IMR-90 (cell line): ENCODE results near the gene ZNF408. TPM values are rescaled to one million over a fixed set of nuclear protein-coding genes. Genes with fewer than 3 reads are reported as not detected.

ENCODE experiments used
- ATAC-seq: fragments of 200-7000 bp; cut with Tn5 transposase; 2 replicates; pipeline ENCODE4 v1.9.1; 2020; ENCODE audit warnings: low read depth, mild to moderate bottlenecking, moderate library complexity
- BruUV-seq: library from RNA; stranded (reverse); fragments of 400-500 nt; replicated peaks from 2 replicates; lab custom pipeline; 2021; lab: Mats Ljungman, UMichigan
- CTCF ChIA-PET: fragments of 300-600 bp; formaldehyde crosslinking; extraction: SDS; loops from one replicate; lab custom pipeline; 2021; ENCODE audit warnings: antibody characterized with exemption; lab: Yijun Ruan, JAX
- POLR2A ChIA-PET: fragments of 300-600 bp; sonication (Branson Sonifier 250); formaldehyde crosslinking; loops from one replicate; lab custom pipeline; 2022; ENCODE audit warnings: antibody characterized with exemption; ENCODE audit not compliant: unreplicated experiment; lab: Charles Lee
- DNase-seq: peaks from one replicate; pipeline ENCODE4 v3.0.0; 2013
- H2AFZ ChIP-seq: replicated peaks from 2 replicates; pipeline ENCODE3; 2013; ENCODE audit warnings: low read length, mild to moderate bottlenecking; ENCODE audit not compliant: poor library complexity
- H2AK5ac ChIP-seq: 2 replicates; pipeline ENCODE4 v1.6.1; 2013; ENCODE audit warnings: low read depth, low read length, inconsistent platforms
- H2AK9ac ChIP-seq: replicated peaks from 2 replicates; pipeline ENCODE3; 2013; ENCODE audit warnings: mild to moderate bottlenecking, low read depth, low read length, moderate library complexity; ENCODE audit not compliant: poor library complexity
- H2BK120ac ChIP-seq: 2 replicates; pipeline ENCODE4 v1.6.1; 2013; ENCODE audit warnings: low read depth, low read length, inconsistent platforms
- H2BK15ac ChIP-seq: 3 replicates; pipeline ENCODE4 v1.6.1; 2013; ENCODE audit warnings: low read depth, low read length, inconsistent platforms
- H2BK20ac ChIP-seq: 2 replicates; pipeline ENCODE4 v1.6.1; 2013; ENCODE audit warnings: low read depth, mild to moderate bottlenecking, inconsistent platforms, low read length, moderate library complexity
- H2BK5ac ChIP-seq: 2 replicates; pipeline ENCODE4 v1.6.1; 2013; ENCODE audit warnings: mild to moderate bottlenecking, low read depth, low read length, inconsistent platforms; ENCODE audit not compliant: poor library complexity, severe bottlenecking
- H3K14ac ChIP-seq: replicated peaks from 2 replicates; pipeline ENCODE4 v1.6.1; 2013; ENCODE audit warnings: low read depth, low read length, inconsistent platforms
- H3K18ac ChIP-seq: 2 replicates; pipeline ENCODE4 v1.6.1; 2013; ENCODE audit warnings: low read depth, low read length, control low read depth
- H3K23ac ChIP-seq: 2 replicates; pipeline ENCODE4 v1.6.1; 2013; ENCODE audit warnings: low read depth, low read length, inconsistent platforms
- H3K27ac ChIP-seq: 2 replicates; pipeline ENCODE4 v1.5.1; 2013; ENCODE audit warnings: mild to moderate bottlenecking, control low read depth, low read length; ENCODE audit not compliant: insufficient read depth
- H3K27me3 ChIP-seq: 2 replicates; pipeline ENCODE4 v1.6.1; 2013; ENCODE audit warnings: low read length; ENCODE audit not compliant: control insufficient read depth, insufficient read depth
- H3K36me3 ChIP-seq: 2 replicates; pipeline ENCODE4 v1.6.1; 2013; ENCODE audit warnings: low read length, mixed read lengths; ENCODE audit not compliant: control insufficient read depth, insufficient read depth
- H3K4ac ChIP-seq: 2 replicates; pipeline ENCODE4 v1.6.1; 2013; ENCODE audit warnings: low read depth, low read length, inconsistent platforms
- H3K4me1 ChIP-seq: 2 replicates; pipeline ENCODE4 v1.6.1; 2013; ENCODE audit warnings: low read length, mixed read lengths; ENCODE audit not compliant: control insufficient read depth, insufficient read depth
- H3K4me2 ChIP-seq: 2 replicates; pipeline ENCODE4 v1.6.1; 2013; ENCODE audit warnings: low read depth, mild to moderate bottlenecking, control low read depth, low read length, moderate library complexity
- H3K4me3 ChIP-seq: 2 replicates; pipeline ENCODE4 v1.5.1; 2013; ENCODE audit warnings: low read depth, mild to moderate bottlenecking, control low read depth, low read length, moderate library complexity; ENCODE audit not compliant: insufficient read depth
- H3K56ac ChIP-seq: 2 replicates; pipeline ENCODE4 v1.6.1; 2013; ENCODE audit warnings: low read length, inconsistent platforms; ENCODE audit not compliant: insufficient read depth; ENCODE audit errors: extremely low read depth
- H3K79me1 ChIP-seq, 2 experiments: 2 replicates each; pipeline ENCODE4 v1.6.1; 2013; ENCODE audit warnings: low read length in 2 of 2, inconsistent platforms in 1 of 2, low read depth in 1 of 2
- H3K9ac ChIP-seq: 2 replicates; pipeline ENCODE4 v1.6.1; 2013; ENCODE audit warnings: low read depth, low read length, control low read depth
- H3K9me1 ChIP-seq: 2 replicates; pipeline ENCODE4 v1.6.1; 2013; ENCODE audit warnings: low read length, inconsistent platforms; ENCODE audit not compliant: insufficient read depth
- H3K9me3 ChIP-seq: 2 replicates; pipeline ENCODE4 v1.6.1; 2013; ENCODE audit warnings: low read length; ENCODE audit not compliant: control insufficient read depth, insufficient read depth
- H4K20me1 ChIP-seq: 2 replicates; pipeline ENCODE4 v1.6.1; 2013; ENCODE audit warnings: low read length, inconsistent platforms; ENCODE audit not compliant: insufficient read depth
- H4K5ac ChIP-seq: 2 replicates; pipeline ENCODE4 v1.6.1; 2013; ENCODE audit warnings: mild to moderate bottlenecking, low read depth, low read length, control low read depth
- H4K8ac ChIP-seq, 2 experiments: 2 replicates each; pipeline ENCODE4 v1.6.1; 2013; ENCODE audit warnings: low read depth in 2 of 2, low read length in 2 of 2, control low read depth in 1 of 2, inconsistent platforms in 1 of 2
- H4K91ac ChIP-seq: 2 replicates; pipeline ENCODE4 v1.6.1; 2013; ENCODE audit warnings: low read depth, low read length, inconsistent platforms; ENCODE audit not compliant: insufficient read depth
- BHLHE40 ChIP-seq: fragments of 150-350 bp; IDR thresholded peaks from 2 replicates; pipeline ENCODE4 v1.6.1; 2016; ENCODE audit warnings: mild to moderate bottlenecking, low read depth, low read length
- CEBPB ChIP-seq: IDR thresholded peaks from 2 replicates; pipeline ENCODE4 v1.6.1; 2012; ENCODE audit warnings: low read depth, low read length, improper control_type of control experiment
- CHD1 ChIP-seq: IDR thresholded peaks from 2 replicates; pipeline ENCODE4 v1.6.1; 2012; ENCODE audit warnings: low read depth, low read length, improper control_type of control experiment
- CTCF ChIP-seq: conservative IDR thresholded peaks from 2 replicates; pipeline ENCODE4 v1.5.1; 2012; ENCODE audit warnings: mild to moderate bottlenecking, low read depth, low read length, improper control_type of control experiment
- ELK1 ChIP-seq: fragments of 150-350 bp; IDR thresholded peaks from 2 replicates; pipeline ENCODE4 v1.6.1; 2016; ENCODE audit warnings: low read depth, mild to moderate bottlenecking, low read length, moderate library complexity, borderline replicate concordance
- FOS ChIP-seq: fragments of 150-350 bp; IDR thresholded peaks from 2 replicates; pipeline ENCODE4 v1.6.1; 2016; ENCODE audit warnings: low read depth, low read length
- MAFK ChIP-seq: IDR thresholded peaks from 2 replicates; pipeline ENCODE4 v1.6.1; 2012; ENCODE audit warnings: low read depth, low read length, improper control_type of control experiment
- MAZ ChIP-seq: IDR thresholded peaks from 2 replicates; pipeline ENCODE4 v1.6.1; 2012; ENCODE audit warnings: low read depth, mild to moderate bottlenecking, low read length, improper control_type of control experiment, moderate library complexity, borderline replicate concordance
- MXI1 ChIP-seq: IDR thresholded peaks from 2 replicates; pipeline ENCODE4 v1.6.1; 2012; ENCODE audit warnings: low read depth, mild to moderate bottlenecking, low read length, moderate library complexity, borderline replicate concordance
- NFE2L2 ChIP-seq: fragments of 150-350 bp; IDR thresholded peaks from 2 replicates; pipeline ENCODE4 v1.6.1; 2016; ENCODE audit warnings: low read depth, mild to moderate bottlenecking, low read length
- POLR2A ChIP-seq: IDR thresholded peaks from 2 replicates; pipeline ENCODE4 v1.6.1; 2012; ENCODE audit warnings: mild to moderate bottlenecking, low read depth, low read length
- RAD21 ChIP-seq: IDR thresholded peaks from 2 replicates; pipeline ENCODE4 v1.6.1; 2012; ENCODE audit warnings: low read length, improper control_type of control experiment
- RCOR1 ChIP-seq: IDR thresholded peaks from 2 replicates; pipeline ENCODE4 v1.6.1; 2012; ENCODE audit warnings: mild to moderate bottlenecking, low read length, improper control_type of control experiment; ENCODE audit not compliant: insufficient replicate concordance
- RFX5 ChIP-seq: IDR thresholded peaks from 2 replicates; pipeline ENCODE4 v1.8.0; 2012; ENCODE audit warnings: low read depth, mild to moderate bottlenecking, low read length, moderate library complexity
- SMC3 ChIP-seq: fragments of 150-350 bp; IDR thresholded peaks from 2 replicates; pipeline ENCODE4 v1.6.1; 2016; ENCODE audit warnings: low read depth, mild to moderate bottlenecking, antibody characterized with exemption, low read length, moderate library complexity
- USF2 ChIP-seq: fragments of 150-350 bp; IDR thresholded peaks from 2 replicates; pipeline ENCODE4 v1.6.1; 2017; ENCODE audit warnings: mild to moderate bottlenecking, antibody characterized with exemption, low read length, low read depth
- WGBS, 2 experiments: methylation state at CpG; one replicate each; pipeline versions ENCODE4 v1.1.5 to v1.1.7; 2013; ENCODE audit warnings: missing lambda C conversion rate in 2 of 2; ENCODE audit not compliant: insufficient read length in 1 of 2; ENCODE audit errors: extremely low coverage in 2 of 2; 5-methylcytosine and 5-hydroxymethylcytosine counted together
- dilution Hi-C: fragments of 300-500 bp; cut with HindIII; formaldehyde crosslinking; loops from one replicate; pipeline ENCODE4 v1.14.3; 2018; ENCODE audit warnings: low sequenced_read_pairs; ENCODE audit not compliant: unreplicated experiment
- in situ Hi-C: fragments of 300-500 bp; cut with MboI; formaldehyde crosslinking; loops from 3 replicates; pipeline ENCODE4 v1.14.3; 2019; ENCODE audit warnings: low sequenced_read_pairs, inconsistent platforms, mixed read lengths
- intact Hi-C: fragments of 100-400 bp; cut with micrococcal nuclease; formaldehyde crosslinking; loops from 2 replicates; pipeline ENCODE4 v1.10.0; 2022
- polyA plus RNA-seq, 3 experiments: library from polyadenylated mRNA; depleted of rRNA; stranded (reverse); fragments of >200 nt; gene quantifications; 2 replicates each; pipeline ENCODE4 v1.2.3, GENCODE V29; 2012; ENCODE audit warnings: low replicate concordance in 1 of 3
- total RNA-seq: library from RNA; depleted of rRNA; stranded (reverse); fragments of >200 nt; gene quantifications from 2 replicates; pipeline ENCODE4 v1.2.3, GENCODE V29; 2012

Gene ZNF408
- total and polyA plus RNA-seq, 2 of the 4 experiments (the other 2 are of a cell fraction), result 9.5 to 11.1 TPM

- no peak overlapping the region for H3K9ac ChIP-seq
- H3K14ac ChIP-seq, result no peak overlapping the region
- no peak overlapping the region for H4K8ac ChIP-seq
- no peak overlapping the region for H2AFZ ChIP-seq
- H2BK5ac ChIP-seq, result no peak overlapping the region
- intact Hi-C loops, result no loop called here
- CTCF ChIA-PET, result no interaction called here
- H3K4me2 ChIP-seq, result no peak overlapping the region
- H2BK15ac ChIP-seq, result no peak overlapping the region
- in situ Hi-C loops, result no loop called here
- ATAC-seq (no peak), DNase-seq (no peak)
- H4K91ac ChIP-seq, result no peak overlapping the region
- WGBS, 2 experiments, result 100% methylated on average over 4 of the region's 11 CpGs; no CpG with 5 or more reads in 1 of the 2 experiments
- H3K27ac ChIP-seq, result no peak overlapping the region
- H2AK5ac ChIP-seq, result no peak overlapping the region
- no peaks in the 10 kb centered on the region for H3K9me1 ChIP-seq
- H3K36me3 ChIP-seq, result peaks cover 15% of the 10 kb centered on the region
- dilution Hi-C loops, result no loop called here
- no peak overlapping the region for H3K4ac ChIP-seq
- H4K20me1 ChIP-seq, result no peaks in the 10 kb centered on the region
- H4K5ac ChIP-seq, result no peak overlapping the region
- TF ChIP-seq CHD1 (no peak), ELK1 (no peak), USF2 (no peak), MAFK (no peak), NFE2L2 (no peak), MAZ (no peak), MXI1 (no peak), SMC3 (no peak), BHLHE40 (no peak), CEBPB (no peak), CTCF (no peak), RAD21 (no peak), POLR2A (no peak), FOS (no peak), RFX5 (no peak), RCOR1 (no peak)
- H3K9me3 ChIP-seq, result no peaks in the 10 kb centered on the region
- H3K79me1 ChIP-seq, result no peaks in the 10 kb centered on the region
- H3K4me3 ChIP-seq, result no peak overlapping the region
- no TSS peak for BruUV-seq
- H2AK9ac ChIP-seq, result no peak overlapping the region
- no peaks in the 10 kb centered on the region for H3K27me3 ChIP-seq
- H3K18ac ChIP-seq, result no peak overlapping the region
- H3K23ac ChIP-seq, result no peak overlapping the region
- no peaks in the 10 kb centered on the region for H3K4me1 ChIP-seq
- H2BK120ac ChIP-seq, result no peak overlapping the region
- no peak overlapping the region for H2BK20ac ChIP-seq
- POLR2A ChIA-PET, result no interaction called here
- H3K56ac ChIP-seq, result no peak overlapping the region
Observed at GRCh38 chr11:46737699-46738098, 36.9 kb downstream of the ZNF408 start.
